Mesothelial cell of epicardium (in vitro differentiated cells): ENCODE data around the gene RPS3. TPM values are rescaled to one million over a fixed set of nuclear protein-coding genes. Genes with fewer than 3 reads are reported as not detected.

Experiments used
- DNase-seq, 2 experiments: peaks; one replicate each; pipeline ENCODE4 v3.0.0; 2021; ENCODE audit warnings: low spot score in 2 of 2; ENCODE audit not compliant: unreplicated experiment in 2 of 2
- H3K27ac Mint-ChIP-seq: 2 replicates; pipeline ENCODE4 v1.8.0; 2021; ENCODE audit warnings: mixed read lengths
- H3K27me3 Mint-ChIP-seq: 2 replicates; pipeline ENCODE4 v1.8.0; 2021; ENCODE audit warnings: low read depth, mixed read lengths
- H3K36me3 Mint-ChIP-seq: 2 replicates; pipeline ENCODE4 v1.8.0; 2021; ENCODE audit warnings: mixed read lengths
- H3K4me1 Mint-ChIP-seq: 2 replicates; pipeline ENCODE4 v1.8.0; 2021; ENCODE audit warnings: mixed read lengths
- H3K4me3 Mint-ChIP-seq: 2 replicates; pipeline ENCODE4 v1.8.0; 2021; ENCODE audit warnings: mild to moderate bottlenecking, moderate library complexity, mixed read lengths
- H3K9me3 Mint-ChIP-seq: 2 replicates; pipeline ENCODE4 v1.8.0; 2021; ENCODE audit warnings: mixed read lengths
- total RNA-seq: library from RNA; stranded (reverse); gene quantifications from 3 replicates; pipeline ENCODE4 v1.2.1, GENCODE V29; 2021
- TF ChIP-seq, protein P1 (sequence below): fragments of 200-600 bp; sonication (generic); IDR thresholded peaks from one replicate; pipeline ENCODE4 v1.5.0; 2021; ENCODE audit warnings: antibody characterized with exemption; ENCODE audit not compliant: unreplicated experiment

Gene RPS3
- total RNA-seq, 1 donor from 2014 or later, result 2,848 TPM

GRCh38 chr11:75424396-75424795 is 25.1 kb downstream of the RPS3 start:
- Mint-ChIP-seq H3K27ac (no peak overlapping the region), H3K4me1 (peaks cover 7% of the 10 kb centered on the region), H3K36me3 (peaks cover 20% of the 10 kb centered on the region), H3K9me3 (peaks cover 6% of the 10 kb centered on the region), H3K27me3 (peaks cover 29% of the 10 kb centered on the region), H3K4me3 (no peak overlapping the region)
- TF ChIP-seq, protein P1, sequence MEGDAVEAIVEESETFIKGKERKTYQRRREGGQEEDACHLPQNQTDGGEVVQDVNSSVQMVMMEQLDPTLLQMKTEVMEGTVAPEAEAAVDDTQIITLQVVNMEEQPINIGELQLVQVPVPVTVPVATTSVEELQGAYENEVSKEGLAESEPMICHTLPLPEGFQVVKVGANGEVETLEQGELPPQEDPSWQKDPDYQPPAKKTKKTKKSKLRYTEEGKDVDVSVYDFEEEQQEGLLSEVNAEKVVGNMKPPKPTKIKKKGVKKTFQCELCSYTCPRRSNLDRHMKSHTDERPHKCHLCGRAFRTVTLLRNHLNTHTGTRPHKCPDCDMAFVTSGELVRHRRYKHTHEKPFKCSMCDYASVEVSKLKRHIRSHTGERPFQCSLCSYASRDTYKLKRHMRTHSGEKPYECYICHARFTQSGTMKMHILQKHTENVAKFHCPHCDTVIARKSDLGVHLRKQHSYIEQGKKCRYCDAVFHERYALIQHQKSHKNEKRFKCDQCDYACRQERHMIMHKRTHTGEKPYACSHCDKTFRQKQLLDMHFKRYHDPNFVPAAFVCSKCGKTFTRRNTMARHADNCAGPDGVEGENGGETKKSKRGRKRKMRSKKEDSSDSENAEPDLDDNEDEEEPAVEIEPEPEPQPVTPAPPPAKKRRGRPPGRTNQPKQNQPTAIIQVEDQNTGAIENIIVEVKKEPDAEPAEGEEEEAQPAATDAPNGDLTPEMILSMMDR, result no peak
- DNase-seq, result no peak

DNA sequence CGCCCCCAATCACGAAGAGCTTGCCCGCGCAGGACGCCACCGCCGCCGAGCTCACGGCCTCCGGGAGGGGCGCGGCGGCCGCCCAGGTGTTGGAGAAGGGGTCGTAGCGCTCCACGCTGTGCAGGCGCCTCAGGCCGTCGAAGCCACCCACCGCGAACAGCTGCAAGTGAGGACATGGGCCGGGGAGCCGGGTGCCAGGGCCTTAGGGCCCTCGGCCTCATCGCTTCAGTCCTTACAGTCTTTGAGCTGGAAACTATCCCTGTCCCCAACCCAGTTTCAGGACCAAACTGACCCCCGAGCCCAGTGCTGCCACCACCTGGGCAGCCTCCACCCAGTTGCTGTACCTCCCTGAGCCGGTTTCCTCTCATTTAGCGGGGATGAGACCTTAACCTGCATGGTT is 26.1 kb downstream of the RPS3 start:
- peaks cover 31% of the 10 kb centered on the region for H3K27me3 Mint-ChIP-seq
- peaks cover 21% of the 10 kb centered on the region for H3K36me3 Mint-ChIP-seq
- peaks cover 7% of the 10 kb centered on the region for H3K9me3 Mint-ChIP-seq
- no peak overlapping the region for H3K4me3 Mint-ChIP-seq
- no peak for DNase-seq
- H3K27ac Mint-ChIP-seq, result no peak overlapping the region
- H3K4me1 Mint-ChIP-seq, result peaks cover 8% of the 10 kb centered on the region
- TF ChIP-seq, protein P1, result no peak

DNA sequence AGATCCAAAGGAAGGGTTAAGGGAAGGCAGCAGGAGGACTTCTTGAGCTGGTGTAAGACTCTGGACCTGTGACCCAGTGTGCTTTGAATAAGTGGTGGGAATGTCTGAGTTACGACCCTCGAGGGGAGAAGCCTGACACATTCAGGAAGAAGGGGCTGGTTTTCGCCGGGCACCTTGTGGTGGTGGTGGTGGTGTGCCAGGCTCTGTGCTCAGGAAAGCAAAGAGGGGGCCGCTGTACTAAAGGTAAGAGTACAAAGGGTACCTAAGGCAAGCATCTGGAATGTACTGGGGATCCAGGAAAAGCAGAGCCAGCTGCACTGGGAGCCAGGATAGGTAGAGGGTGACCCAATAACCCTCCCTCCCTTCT is 27.4 kb downstream of the RPS3 start:
- peaks cover 7% of the 10 kb centered on the region for H3K9me3 Mint-ChIP-seq
- DNase-seq, result no peak
- H3K27ac Mint-ChIP-seq, result no peak overlapping the region
- H3K27me3 Mint-ChIP-seq, result peaks cover 44% of the 10 kb centered on the region
- H3K36me3 Mint-ChIP-seq, result peaks cover 19% of the 10 kb centered on the region
- TF ChIP-seq, protein P1, result no peak
- peaks cover 6% of the 10 kb centered on the region for H3K4me1 Mint-ChIP-seq
- no peak overlapping the region for H3K4me3 Mint-ChIP-seq

DNA sequence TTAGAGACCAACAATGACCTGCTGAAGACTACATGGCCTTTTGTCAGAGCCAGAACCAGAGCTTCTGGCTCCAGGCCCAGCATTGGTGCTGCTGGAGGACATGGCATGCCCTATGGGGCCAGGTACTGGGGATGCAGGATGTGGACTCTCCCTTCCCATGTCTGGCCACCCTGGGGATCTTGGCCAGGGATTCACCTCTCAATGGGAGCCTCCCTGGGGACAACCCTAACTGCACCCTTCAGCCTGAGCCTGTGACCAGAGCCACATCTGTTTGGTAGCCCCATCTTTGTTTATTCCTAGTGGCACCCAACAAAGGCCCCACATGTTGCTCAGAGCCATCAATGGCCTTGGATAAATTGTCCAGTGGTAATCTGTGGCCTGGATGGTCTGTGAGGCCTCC is 27.9 kb downstream of the RPS3 start:
- Mint-ChIP-seq H3K27ac (no peak overlapping the region), H3K36me3 (peaks cover 18% of the 10 kb centered on the region), H3K9me3 (peaks cover 7% of the 10 kb centered on the region), H3K4me1 (peaks cover 6% of the 10 kb centered on the region), H3K4me3 (no peak overlapping the region), H3K27me3 (peaks cover 48% of the 10 kb centered on the region)
- TF ChIP-seq, protein P1, result no peak
- no peak for DNase-seq

DNA sequence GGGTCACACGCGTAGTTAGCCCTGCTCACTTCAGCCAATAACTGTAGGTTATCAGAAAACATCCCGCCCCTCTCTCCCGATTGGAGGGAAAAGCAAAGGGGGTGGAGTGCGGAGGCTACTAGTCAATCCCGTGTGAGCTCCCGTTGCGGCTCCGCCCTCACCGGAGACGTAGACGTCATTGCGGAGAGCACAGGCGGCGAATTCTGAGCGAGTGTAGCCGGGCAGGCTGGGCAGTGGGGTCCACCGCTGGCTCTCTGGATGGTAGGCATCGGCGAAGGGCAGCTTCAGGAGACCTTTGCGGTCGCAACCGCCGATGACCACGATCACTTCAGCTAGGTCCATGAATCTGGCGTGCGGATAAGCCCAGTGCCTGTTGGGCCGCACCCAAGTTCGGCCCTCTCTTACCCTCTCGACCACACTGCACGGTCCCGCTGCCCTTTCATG is 29.0 kb downstream of the RPS3 start:
- Mint-ChIP-seq H3K4me3 (peak overlapping the region; percentile 10), H3K27me3 (peaks cover 60% of the 10 kb centered on the region), H3K27ac (no peak overlapping the region)

More for the DNA sequence above, 29.0 kb downstream of the RPS3 start:
- TF ChIP-seq, protein P1, result no peak
- no peak for DNase-seq
- peaks cover 9% of the 10 kb centered on the region for H3K4me1 Mint-ChIP-seq
- H3K9me3 Mint-ChIP-seq, result peaks cover 7% of the 10 kb centered on the region
- H3K36me3 Mint-ChIP-seq, result peaks cover 7% of the 10 kb centered on the region
